Hematopoietic multipotent progenitor cell (in vitro differentiated cells): Measurements from ENCODE around the gene WBP4. TPM values are rescaled to one million over a fixed set of nuclear protein-coding genes. Genes with fewer than 3 reads are reported as not detected.

Source experiments
- small RNA-seq: library from RNA; depleted of rRNA; stranded (forward); fragments of <200 nt; gene quantifications from one replicate; pipeline ENCODE3, GENCODE V24; 2012
- total RNA-seq: library from RNA; depleted of rRNA; stranded (reverse); fragments of >200 nt; gene quantifications from one replicate; pipeline ENCODE4 v1.2.3, GENCODE V29; 2012

Gene WBP4
- total RNA-seq, 1 donor = 1.6 TPM

Small RNAs within 50 kb of the gene (small RNA-seq; reads per million reads assigned to genes)
- gene MIR3168 (not detected), gene RN7SL597P (not detected)

Other genes with a start within 250 kb of the WBP4 start
- 163 TPM for gene ELF1, start 42.2 kb upstream of the WBP4 start, total RNA-seq
- gene KBTBD6, start 71.3 kb downstream of the WBP4 start, total RNA-seq = 5.7 TPM
- gene KBTBD7, start 133.1 kb downstream of the WBP4 start, total RNA-seq = 9.2 TPM
- gene MTRF1, start 202.1 kb downstream of the WBP4 start, total RNA-seq = 5.7 TPM
- gene NAA16, start 249.8 kb downstream of the WBP4 start, total RNA-seq = 6.7 TPM